LHCN-M2 (cell line): ENCODE measurements around the gene KPNA3. TPM values are rescaled to one million over a fixed set of nuclear protein-coding genes. Genes with fewer than 3 reads are reported as not detected.
"Not testable (repeated sequence)": the region's sequence is repeated elsewhere in the genome, so short reads cannot be mapped to it uniquely, and the experiment has no call there.

Source experiments
- DNase-seq: peaks from one replicate; pipeline ENCODE4 v3.0.0-alpha.2; 2012; ENCODE audit warnings: low read depth
- total RNA-seq: library from RNA; depleted of rRNA; stranded (reverse); fragments of >200 nt; gene quantifications from 2 replicates; pipeline ENCODE4 v1.2.3, GENCODE V29; 2014

The KPNA3 gene
- total RNA-seq, 1 experiment from 2014 or later = 38.6 TPM

GRCh38 chr13:49754146-49754545, 38.3 kb downstream of the KPNA3 start:
- DNase-seq = no peak

GRCh38 chr13:49749848-49750247, 42.6 kb downstream of the KPNA3 start:
- DNase-seq = no peak

GRCh38 chr13:49746111-49746510, 46.4 kb downstream of the KPNA3 start:
- DNase-seq = no peak

GRCh38 chr13:49740870-49741269, 51.6 kb downstream of the KPNA3 start:
- no peak for DNase-seq

- no peak for DNase-seq
Measured at GRCh38 chr13:49739498-49740187, 52.8 kb downstream of the KPNA3 start.

GRCh38 chr13:49733181-49733951, 59.1 kb downstream of the KPNA3 start:
- no peak for DNase-seq

- DNase-seq = peak; percentile 52
Measured at GRCh38 chr13:49731766-49732165, 60.7 kb downstream of the KPNA3 start.

- no peak for DNase-seq
Measured at GRCh38 chr13:49716615-49717014, 75.9 kb downstream of the KPNA3 start.

- DNase-seq = no peak
Measured at GRCh38 chr13:49714757-49715156, 77.7 kb downstream of the KPNA3 start.

GRCh38 chr13:49711218-49711863, 81.1 kb downstream of the KPNA3 start:
- DNase-seq = peak; percentile 76

GRCh38 chr13:49704264-49704663, 88.2 kb downstream of the KPNA3 start:
- DNase-seq = not testable (repeated sequence)

- DNase-seq = no peak
Measured at GRCh38 chr13:49701491-49701890, 91.0 kb downstream of the KPNA3 start.

- DNase-seq = no peak
Measured at GRCh38 chr13:49697468-49697867, 95.0 kb downstream of the KPNA3 start.

GRCh38 chr13:49694446-49694845, 98.0 kb downstream of the KPNA3 start:
- no peak for DNase-seq

GRCh38 chr13:49693877-49694276, 98.6 kb downstream of the KPNA3 start:
- no peak for DNase-seq

GRCh38 chr13:49693191-49693733, 99.2 kb downstream of the KPNA3 start:
- no peak for DNase-seq

- peak; percentile 85 for DNase-seq
Measured at GRCh38 chr13:49690995-49691784, 101.3 kb downstream of the KPNA3 start, which contains the start of gene EBPL. Gene EBPL, minus strand, starts transcription at chr13:49691486. Its CDS starts 62 bp downstream, at chr13:49691424.

- peak; percentile 37 for DNase-seq
Measured at GRCh38 chr13:49690133-49690994, 102.1 kb downstream of the KPNA3 start.

- DNase-seq = no peak
Measured at GRCh38 chr13:49683489-49683888, 109.0 kb downstream of the KPNA3 start.

GRCh38 chr13:49681842-49682435, 110.5 kb downstream of the KPNA3 start:
- DNase-seq = peak; percentile 59
